Measurements from ENCODE around the gene MFSD8. TPM values are rescaled to one million over a fixed set of nuclear protein-coding genes. Genes with fewer than 3 reads are reported as not detected.
A peak's percentile ranks its signal among the peaks of the same experiment; 100 is the strongest.
"Not testable (repeated sequence)": the region's sequence is repeated elsewhere in the genome, so short reads cannot be mapped to it uniquely, and the experiment has no call there.

The MFSD8 gene
- total RNA-seq, 6 experiments from 2014 or later, result 9.4 to 17.1 (median 13.3) TPM

- intact Hi-C loops (cut with DNase I), result no loop called here
- 100% methylated on average over 2 of the region's 2 CpGs for WGBS (ENCODE audit: insufficient coverage, low coverage, low lambda C conversion rate, missing lambda C conversion rate)
- ATAC-seq, result no peak
Observed at GRCh38 chr4:127978930-127979329, 14.0 kb upstream of the MFSD8 start.

GRCh38 chr4:127975121-127975770 lies 10.3 kb upstream of the MFSD8 start:
- no peak for TF ChIP-seq CTCF (IDR thresholded peaks at IDR 0.05)
- TF ChIP-seq POLR2A (IDR thresholded peaks at IDR 0.05), result no peak
- ATAC-seq, result peak in 1 of 4 donors; percentile 86
- no peaks in the 10 kb centered on the region for H3K36me3 ChIP-seq
- H3K27me3 ChIP-seq, result no peaks in the 10 kb centered on the region
- H3K4me3 ChIP-seq, result no peak overlapping the region
- no peak overlapping the region for H3K27ac ChIP-seq
- WGBS (ENCODE audit: insufficient coverage, low coverage, low lambda C conversion rate, missing lambda C conversion rate), result 87% methylated on average over 2 of the region's 2 CpGs
- intact Hi-C loops (cut with DNase I), result no loop called here
- no peak for DNase-seq
- H3K9me3 ChIP-seq, result no peaks in the 10 kb centered on the region
- no peaks in the 10 kb centered on the region for H3K4me1 ChIP-seq

More at GRCh38 chr4:127978930-127979329, 14.0 kb upstream of the MFSD8 start:
- no peak for DNase-seq
- no peaks in the 10 kb centered on the region for H3K9me3 ChIP-seq
- H3K4me1 ChIP-seq, result no peaks in the 10 kb centered on the region
- no peaks in the 10 kb centered on the region for H3K36me3 ChIP-seq
- no peak overlapping the region for H3K4me3 ChIP-seq
- no peak overlapping the region for H3K27ac ChIP-seq
- TF ChIP-seq CTCF (IDR thresholded peaks at IDR 0.05) (no peak), POLR2A (IDR thresholded peaks at IDR 0.05) (no peak)
- no peaks in the 10 kb centered on the region for H3K27me3 ChIP-seq

GRCh38 chr4:127970925-127971324 lies 6.0 kb upstream of the MFSD8 start:
- H3K4me3 ChIP-seq, DNase-seq, H3K27me3 ChIP-seq, ATAC-seq, H3K9me3 ChIP-seq, H3K36me3 ChIP-seq, H3K27ac ChIP-seq: not testable (repeated sequence)
- intact Hi-C loops (cut with DNase I), result loop anchor here in 1 of 2 donors (5.0 kb wide), 1 partner anchor 81 kb away; no protein-coding TSS in a partner anchor
- peaks cover 0 to 13% (median 0%) of the 10 kb centered on the region in 4 donors for H3K4me1 ChIP-seq
- WGBS (ENCODE audit: insufficient coverage, low coverage, low lambda C conversion rate, missing lambda C conversion rate), result 40% methylated on average over 1 of the region's 4 CpGs

GRCh38 chr4:127968586-127968985 lies 3.6 kb upstream of the MFSD8 start:
- peaks cover 0 to 13% (median 0%) of the 10 kb centered on the region in 4 donors for H3K4me1 ChIP-seq
- peak overlapping the region in 2 of 3 donors; percentile 22 to 32 for H3K4me3 ChIP-seq
- no peaks in the 10 kb centered on the region for H3K27me3 ChIP-seq
- ATAC-seq (no peak), DNase-seq (no peak)
- no peaks in the 10 kb centered on the region for H3K9me3 ChIP-seq
- peak overlapping the region in 2 of 3 donors; percentile 35 to 66 for H3K27ac ChIP-seq
- intact Hi-C loops (cut with DNase I), result no loop called here
- TF ChIP-seq POLR2A (IDR thresholded peaks at IDR 0.05) (no peak), CTCF (IDR thresholded peaks at IDR 0.05) (no peak)
- WGBS (ENCODE audit: insufficient coverage, low coverage, low lambda C conversion rate, missing lambda C conversion rate), result 33% methylated on average over 1 of the region's 2 CpGs
- no peaks in the 10 kb centered on the region for H3K36me3 ChIP-seq

- no peak for DNase-seq
- intact Hi-C loops (cut with DNase I), result no loop called here
- H3K27me3 ChIP-seq, result no peaks in the 10 kb centered on the region
- ATAC-seq, result no peak
- H3K4me1 ChIP-seq, result peaks cover 0 to 13% (median 0%) of the 10 kb centered on the region in 4 donors
- no peaks in the 10 kb centered on the region for H3K9me3 ChIP-seq
- WGBS (ENCODE audit: insufficient coverage, low coverage, low lambda C conversion rate, missing lambda C conversion rate), result 89% methylated on average over 1 of the region's 1 CpG
- H3K27ac ChIP-seq, result no peak overlapping the region
- H3K36me3 ChIP-seq, result no peaks in the 10 kb centered on the region
- no peak for TF ChIP-seq CTCF (IDR thresholded peaks at IDR 0.05)
- no peak overlapping the region for H3K4me3 ChIP-seq
Observed at GRCh38 chr4:127967141-127967775, 2.3 kb upstream of the MFSD8 start.

Data from right lobe of liver (tissue), 6 donors.